ENCODE results near the gene PSMA1.

The PSMA1 gene

GRCh38 chr11:14458377-14458776, 61.8 kb downstream of the PSMA1 start:
- Histone ChIP-seq H3K4me3 (ENCODE audit: insufficient read depth, low read length, poor library complexity, severe bottlenecking) (no peak overlapping the region), H3K36me3 (ENCODE audit: low read length) (peaks cover 40% of the 10 kb centered on the region)

GRCh38 chr11:14455648-14456430, 64.3 kb downstream of the PSMA1 start:
- H3F3A ChIP-seq (ENCODE audit: insufficient read depth), result peaks cover 27% of the 10 kb centered on the region; the same call in 1 of the 2 replicates
- H3K36me3 ChIP-seq (ENCODE audit: low read length), result peaks cover 27% of the 10 kb centered on the region; the same call in 1 of the 2 replicates
- H2AFZ ChIP-seq (ENCODE audit: low read depth, low read length, severe bottlenecking), result no peak overlapping the region
- no peak overlapping the region for H3K9ac ChIP-seq (ENCODE audit: low read length)
- no peak overlapping the region for H3K27ac ChIP-seq (ENCODE audit: low read depth, low read length)
- no peaks in the 10 kb centered on the region for H3K79me2 ChIP-seq (ENCODE audit: insufficient read depth, low read length)
- H3K9me2 ChIP-seq (replicated peaks; ENCODE audit: insufficient read depth, low read length), result no peaks in the 10 kb centered on the region
- TF ChIP-seq, protein P1, sequence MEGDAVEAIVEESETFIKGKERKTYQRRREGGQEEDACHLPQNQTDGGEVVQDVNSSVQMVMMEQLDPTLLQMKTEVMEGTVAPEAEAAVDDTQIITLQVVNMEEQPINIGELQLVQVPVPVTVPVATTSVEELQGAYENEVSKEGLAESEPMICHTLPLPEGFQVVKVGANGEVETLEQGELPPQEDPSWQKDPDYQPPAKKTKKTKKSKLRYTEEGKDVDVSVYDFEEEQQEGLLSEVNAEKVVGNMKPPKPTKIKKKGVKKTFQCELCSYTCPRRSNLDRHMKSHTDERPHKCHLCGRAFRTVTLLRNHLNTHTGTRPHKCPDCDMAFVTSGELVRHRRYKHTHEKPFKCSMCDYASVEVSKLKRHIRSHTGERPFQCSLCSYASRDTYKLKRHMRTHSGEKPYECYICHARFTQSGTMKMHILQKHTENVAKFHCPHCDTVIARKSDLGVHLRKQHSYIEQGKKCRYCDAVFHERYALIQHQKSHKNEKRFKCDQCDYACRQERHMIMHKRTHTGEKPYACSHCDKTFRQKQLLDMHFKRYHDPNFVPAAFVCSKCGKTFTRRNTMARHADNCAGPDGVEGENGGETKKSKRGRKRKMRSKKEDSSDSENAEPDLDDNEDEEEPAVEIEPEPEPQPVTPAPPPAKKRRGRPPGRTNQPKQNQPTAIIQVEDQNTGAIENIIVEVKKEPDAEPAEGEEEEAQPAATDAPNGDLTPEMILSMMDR (IDR thresholded peaks at IDR 0.05; ENCODE audit: insufficient read depth, low read length, poor library complexity, severe bottlenecking), result no peak
- TF ChIP-seq EZH2phosphoT487 (conservative IDR thresholded peaks at IDR 0.05; ENCODE audit: low read length), result no peak
- H4K20me1 ChIP-seq (ENCODE audit: low read depth, low read length), result no peaks in the 10 kb centered on the region
- no peaks in the 10 kb centered on the region for H3K9me3 ChIP-seq (ENCODE audit: insufficient read depth, low read length)
- H3K27me3 ChIP-seq (ENCODE audit: low read length), result no peaks in the 10 kb centered on the region
- no peak overlapping the region for H3K4me3 ChIP-seq (ENCODE audit: insufficient read depth, low read length, poor library complexity, severe bottlenecking)
- no peak overlapping the region for H3K4me2 ChIP-seq (ENCODE audit: low read depth, low read length, poor library complexity, severe bottlenecking)

More at GRCh38 chr11:14458377-14458776, 61.8 kb downstream of the PSMA1 start:
- Histone ChIP-seq H2AFZ (ENCODE audit: low read depth, low read length, severe bottlenecking) (no peak overlapping the region), H3K79me2 (ENCODE audit: insufficient read depth, low read length) (no peaks in the 10 kb centered on the region), H3K9me2 (replicated peaks; ENCODE audit: insufficient read depth, low read length) (no peaks in the 10 kb centered on the region), H3K9ac (ENCODE audit: low read length) (no peak overlapping the region), H3K27me3 (ENCODE audit: low read length) (no peaks in the 10 kb centered on the region), H3K4me2 (ENCODE audit: low read depth, low read length, poor library complexity, severe bottlenecking) (no peak overlapping the region), H4K20me1 (ENCODE audit: low read depth, low read length) (no peaks in the 10 kb centered on the region), H3K27ac (ENCODE audit: low read depth, low read length) (no peak overlapping the region), H3F3A (ENCODE audit: insufficient read depth) (peaks cover 27% of the 10 kb centered on the region; the same call in 1 of the 2 replicates), H3K9me3 (ENCODE audit: insufficient read depth, low read length) (no peaks in the 10 kb centered on the region)
- TF ChIP-seq, protein P1 (IDR thresholded peaks at IDR 0.05; ENCODE audit: insufficient read depth, low read length, poor library complexity, severe bottlenecking), result no peak
- no peak for TF ChIP-seq EZH2phosphoT487 (conservative IDR thresholded peaks at IDR 0.05; ENCODE audit: low read length)
